SKM-1 treated with dmso at 0.1 percent for 144 hours (cell line): ENCODE measurements around the gene DAB2.
A peak's percentile ranks its signal among the peaks of the same experiment; 100 is the strongest.

Experiments
- DNase-seq: peaks from one replicate; lab custom pipeline; 2025; ENCODE audit not compliant: unreplicated experiment; lab: John Stamatoyannopoulos, UW

Gene DAB2

GRCh38 chr5:39394946-39395345 is 29.8 kb downstream of the DAB2 start:
- no peak for DNase-seq

GRCh38 chr5:39390945-39391344 is 33.8 kb downstream of the DAB2 start:
- DNase-seq = no peak

- DNase-seq = no peak
These were observed 37.5 kb downstream of the DAB2 start for GRCh38 chr5:39387293-39387692.

GRCh38 chr5:39384271-39384670 is 40.5 kb downstream of the DAB2 start:
- DNase-seq = no peak

GRCh38 chr5:39381376-39381775 is 43.4 kb downstream of the DAB2 start:
- no peak for DNase-seq

GRCh38 chr5:39379693-39380092 is 45.1 kb downstream of the DAB2 start:
- DNase-seq = no peak

- DNase-seq = no peak
These were observed 47.2 kb downstream of the DAB2 start for GRCh38 chr5:39377613-39378012.

- peak; percentile 57 for DNase-seq
These were observed 48.5 kb downstream of the DAB2 start for GRCh38 chr5:39376293-39376714.

- no peak for DNase-seq
These were observed 51.0 kb downstream of the DAB2 start for GRCh38 chr5:39373791-39374190.

GRCh38 chr5:39371367-39371635 is 53.5 kb downstream of the DAB2 start:
- no peak for DNase-seq

- DNase-seq = no peak
These were observed 54.0 kb downstream of the DAB2 start for GRCh38 chr5:39370555-39371366.

- no peak for DNase-seq
These were observed 55.5 kb downstream of the DAB2 start for GRCh38 chr5:39369123-39369815.

- no peak for DNase-seq
These were observed 56.7 kb downstream of the DAB2 start for GRCh38 chr5:39368116-39368515.

- no peak for DNase-seq
These were observed 57.1 kb downstream of the DAB2 start for GRCh38 chr5:39367711-39368110.

- no peak for DNase-seq
These were observed 60.4 kb downstream of the DAB2 start, which contains the start of gene C9 for GRCh38 chr5:39364367-39364766. Gene C9 (minus strand): TSS chr5:39364495. CDS start chr5:39364464, 31 bp downstream.

GRCh38 chr5:39363217-39363616 is 61.6 kb downstream of the DAB2 start:
- DNase-seq = no peak

- DNase-seq = no peak
These were observed 62.1 kb downstream of the DAB2 start for GRCh38 chr5:39362646-39363045.

GRCh38 chr5:39361306-39361705 is 63.5 kb downstream of the DAB2 start:
- no peak for DNase-seq

GRCh38 chr5:39360471-39361111 is 64.2 kb downstream of the DAB2 start:
- no peak for DNase-seq

GRCh38 chr5:39356263-39356662 is 68.5 kb downstream of the DAB2 start:
- DNase-seq = no peak

GRCh38 chr5:39355324-39355723 is 69.5 kb downstream of the DAB2 start:
- DNase-seq = no peak

GRCh38 chr5:39353717-39354399 is 70.9 kb downstream of the DAB2 start:
- DNase-seq = no peak
